Upper lobe of left lung (tissue), 6 donors: ENCODE results near the gene C1QBP. TPM values are rescaled to one million over a fixed set of nuclear protein-coding genes. Genes with fewer than 3 reads are reported as not detected.

Experiments
- ATAC-seq, 2 donors: fragments of 200-7000 bp; cut with Tn5 transposase; one replicate each; pipeline ENCODE4 v1.9.1; 2022; ENCODE audit warnings: mild to moderate bottlenecking in 2 of 2, moderate library complexity in 2 of 2; ENCODE audit not compliant: low FRiP score in 2 of 2
- DNase-seq, 2 donors: peaks; one replicate each; pipeline ENCODE4 v3.0.0-alpha.2; 2019 to 2020
- H3K27ac ChIP-seq, 4 donors: fragments of 200-600 bp; sonication (generic); one replicate each; pipeline ENCODE4 v1.5.1; 2016 to 2019
- H3K27me3 ChIP-seq, 4 donors: fragments of 200-600 bp; sonication (generic); one replicate each; pipeline ENCODE4 v1.5.1; 2017 to 2019
- H3K36me3 ChIP-seq, 4 donors: fragments of 200-600 bp; sonication (generic); one replicate each; pipeline ENCODE4 v1.5.1; 2016 to 2019
- H3K4me1 ChIP-seq, 4 donors: fragments of 200-600 bp; sonication (generic); one replicate each; pipeline ENCODE4 v1.5.1; 2018 to 2019
- H3K4me3 ChIP-seq, 4 donors: fragments of 200-600 bp; sonication (generic); one replicate each; pipeline ENCODE4 v1.5.1; 2017 to 2019; ENCODE audit warnings: mild to moderate bottlenecking in 2 of 4, moderate library complexity in 1 of 4
- H3K9me3 ChIP-seq, 4 donors: fragments of 200-600 bp; sonication (generic); one replicate each; pipeline ENCODE4 v1.5.1; 2018 to 2019
- CTCF ChIP-seq, 6 experiments: fragments of 450-650 bp in 4 of 6; fragments of 200-600 bp in 2 of 6; sonication (generic) in 2 of 6; IDR thresholded peaks; one replicate each; pipeline ENCODE4 v1.5.1; 2016 to 2019; ENCODE audit warnings: antibody characterized with exemption in 6 of 6
- EP300 ChIP-seq, 4 donors: sonication (generic); formaldehyde crosslinking; IDR thresholded peaks; one replicate each; pipeline ENCODE4 v1.5.1; 2017; ENCODE audit warnings: antibody characterized with exemption in 4 of 4, control low read depth in 2 of 4
- POLR2A ChIP-seq, 4 donors: fragments of 450-650 bp; IDR thresholded peaks; one replicate each; pipeline ENCODE4 v1.5.1; 2016 to 2017; ENCODE audit warnings: antibody characterized with exemption in 4 of 4, mild to moderate bottlenecking in 2 of 4
- POLR2AphosphoS5 ChIP-seq, 2 donors: sonication (generic); formaldehyde crosslinking; IDR thresholded peaks; one replicate each; pipeline ENCODE4 v1.5.1; 2017; ENCODE audit warnings: antibody characterized with exemption in 2 of 2
- WGBS, 2 donors: methylation state at CpG; one replicate each; pipeline ENCODE4 v1.1.5; 2017 to 2018; 5-methylcytosine and 5-hydroxymethylcytosine counted together
- total RNA-seq, 6 donors: library from RNA; depleted of rRNA in 4 of 6; stranded (reverse); fragments of >200 nt in 4 of 6; gene quantifications; one replicate each; pipeline versions ENCODE4 v1.1.0 to v1.2.1, GENCODE V29; 2016 to 2021
- donor health status: DM: no; HTN: no; CAD: no; lungs with moderate emphysema.
- donor health status: DM: no; HTN: yes; CAD: no; lungs with severe emphysema.

C1QBP gene
- total RNA-seq, 6 donors from 2014 or later = 22.0 to 115 (median 73.5) TPM

GRCh38 chr17:5464717-5465507 is 26.0 kb upstream of the C1QBP start:
- H3K27me3 ChIP-seq = no peaks in the 10 kb centered on the region
- WGBS, 2 donors = 82 to 90% methylated on average over 10 of the region's 10 CpGs
- H3K9me3 ChIP-seq = no peaks in the 10 kb centered on the region
- no peak for DNase-seq
- no peak for TF ChIP-seq EP300 (IDR thresholded peaks at IDR 0.05)
- TF ChIP-seq CTCF (IDR thresholded peaks at IDR 0.05) = no peak
- no peak for TF ChIP-seq POLR2A (IDR thresholded peaks at IDR 0.05)
- no peak for TF ChIP-seq POLR2AphosphoS5 (IDR thresholded peaks at IDR 0.05)
- H3K27ac ChIP-seq = no peak overlapping the region
- H3K36me3 ChIP-seq = peaks cover 0 to 26% (median 11%) of the 10 kb centered on the region in 4 donors
- no peak for ATAC-seq
- no peak overlapping the region for H3K4me3 ChIP-seq
- H3K4me1 ChIP-seq = peaks cover 17 to 31% (median 21%) of the 10 kb centered on the region in 4 donors

- no peak for TF ChIP-seq CTCF (IDR thresholded peaks at IDR 0.05)
- TF ChIP-seq POLR2AphosphoS5 (IDR thresholded peaks at IDR 0.05) = no peak
- TF ChIP-seq POLR2A (IDR thresholded peaks at IDR 0.05) = no peak
- no peak for TF ChIP-seq EP300 (IDR thresholded peaks at IDR 0.05)
Observed at GRCh38 chr17:5446786-5447185, 7.8 kb upstream of the C1QBP start.

GRCh38 chr17:5444209-5444608 is 5.3 kb upstream of the C1QBP start:
- WGBS, 2 donors = 90 to 94% methylated on average over 21 to 22 of the region's 22 CpGs
- no peak for ATAC-seq
- Histone ChIP-seq H3K27ac (no peak overlapping the region), H3K9me3 (no peaks in the 10 kb centered on the region), H3K27me3 (no peaks in the 10 kb centered on the region), H3K4me3 (no peak overlapping the region), H3K4me1 (peaks cover 5 to 7% (median 6%) of the 10 kb centered on the region in 4 donors), H3K36me3 (peaks cover 15 to 62% (median 24%) of the 10 kb centered on the region in 4 donors)
- TF ChIP-seq POLR2A (IDR thresholded peaks at IDR 0.05) (no peak), POLR2AphosphoS5 (IDR thresholded peaks at IDR 0.05) (no peak)
- DNase-seq = no peak

More at GRCh38 chr17:5446786-5447185, 7.8 kb upstream of the C1QBP start:
- H3K27me3 ChIP-seq = no peaks in the 10 kb centered on the region
- ATAC-seq = no peak
- WGBS, 2 donors = 87 to 90% methylated on average over 8 of the region's 8 CpGs
- no peak for DNase-seq
- H3K9me3 ChIP-seq = no peaks in the 10 kb centered on the region
- H3K4me1 ChIP-seq = no peaks in the 10 kb centered on the region
- H3K36me3 ChIP-seq = peaks cover 21 to 84% (median 38%) of the 10 kb centered on the region in 4 donors
- no peak overlapping the region for H3K27ac ChIP-seq
- no peak overlapping the region for H3K4me3 ChIP-seq

- no peak overlapping the region for H3K27ac ChIP-seq
- no peak for DNase-seq
- no peaks in the 10 kb centered on the region for H3K27me3 ChIP-seq
- H3K4me3 ChIP-seq = no peak overlapping the region
- no peaks in the 10 kb centered on the region for H3K9me3 ChIP-seq
- 95 to 97% methylated on average over 5 to 6 of the region's 6 CpGs for WGBS, 2 donors
- H3K36me3 ChIP-seq = peaks cover 11 to 57% (median 23%) of the 10 kb centered on the region in 4 donors
- H3K4me1 ChIP-seq = peaks cover 5 to 7% (median 6%) of the 10 kb centered on the region in 4 donors
- no peak for TF ChIP-seq CTCF (IDR thresholded peaks at IDR 0.05)
- no peak for TF ChIP-seq POLR2AphosphoS5 (IDR thresholded peaks at IDR 0.05)
- no peak for TF ChIP-seq EP300 (IDR thresholded peaks at IDR 0.05)
- no peak for TF ChIP-seq POLR2A (IDR thresholded peaks at IDR 0.05)
- ATAC-seq = no peak
Observed at GRCh38 chr17:5443728-5444127, 4.8 kb upstream of the C1QBP start.

GRCh38 chr17:5439446-5439764 is 450 bp upstream of the C1QBP start:
- peak overlapping the region in 3 of 4 donors; percentile 79 to 92 (median 88) for H3K4me3 ChIP-seq
- 6 to 8% methylated on average over 1 of the region's 1 CpG for WGBS, 2 donors

More at GRCh38 chr17:5439446-5439764, 450 bp upstream of the C1QBP start:
- peaks cover 12 to 23% (median 17%) of the 10 kb centered on the region in 4 donors for H3K4me1 ChIP-seq
- no peaks in the 10 kb centered on the region for H3K9me3 ChIP-seq
- peaks cover 10 to 46% (median 19%) of the 10 kb centered on the region in 4 donors for H3K36me3 ChIP-seq
- DNase-seq (no peak), ATAC-seq (no peak)
- no peaks in the 10 kb centered on the region for H3K27me3 ChIP-seq
- peak overlapping the region; percentile 68 to 92 (median 78) for H3K27ac ChIP-seq
- TF ChIP-seq EP300 (IDR thresholded peaks at IDR 0.05) (no peak), POLR2A (IDR thresholded peaks at IDR 0.05) (no peak), POLR2AphosphoS5 (IDR thresholded peaks at IDR 0.05) (no peak), CTCF (IDR thresholded peaks at IDR 0.05) (no peak)
